GM12874 (cell line): ENCODE results near the gene PROX1.

Source experiments
- TF ChIP-seq, protein P1 (sequence below): IDR thresholded peaks from 2 replicates; pipeline ENCODE4 v1.5.1; 2011; ENCODE audit warnings: low read depth, mild to moderate bottlenecking, control low read depth, low read length, moderate library complexity; ENCODE audit not compliant: insufficient read depth

The PROX1 gene

DNA sequence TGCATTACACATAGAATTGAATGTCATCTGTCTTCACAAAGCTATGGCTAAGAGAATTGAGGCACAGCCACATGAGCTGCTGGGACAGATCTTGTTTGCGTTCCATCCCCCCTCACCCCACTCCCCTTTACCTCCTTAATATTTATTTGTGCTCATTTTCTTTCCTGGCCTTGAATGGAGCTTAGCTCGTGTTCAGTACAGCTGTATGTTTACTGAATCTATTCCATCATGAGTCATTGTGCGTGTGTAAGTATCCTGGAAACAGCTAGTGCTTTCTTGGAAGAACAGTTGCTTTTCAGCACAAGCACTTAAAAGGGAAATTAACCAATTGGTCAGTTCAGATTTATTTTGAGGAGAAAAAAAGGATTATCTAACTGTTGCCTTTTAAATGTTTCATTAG lies 14.7 kb downstream of the PROX1 start:
- TF ChIP-seq, protein P1, sequence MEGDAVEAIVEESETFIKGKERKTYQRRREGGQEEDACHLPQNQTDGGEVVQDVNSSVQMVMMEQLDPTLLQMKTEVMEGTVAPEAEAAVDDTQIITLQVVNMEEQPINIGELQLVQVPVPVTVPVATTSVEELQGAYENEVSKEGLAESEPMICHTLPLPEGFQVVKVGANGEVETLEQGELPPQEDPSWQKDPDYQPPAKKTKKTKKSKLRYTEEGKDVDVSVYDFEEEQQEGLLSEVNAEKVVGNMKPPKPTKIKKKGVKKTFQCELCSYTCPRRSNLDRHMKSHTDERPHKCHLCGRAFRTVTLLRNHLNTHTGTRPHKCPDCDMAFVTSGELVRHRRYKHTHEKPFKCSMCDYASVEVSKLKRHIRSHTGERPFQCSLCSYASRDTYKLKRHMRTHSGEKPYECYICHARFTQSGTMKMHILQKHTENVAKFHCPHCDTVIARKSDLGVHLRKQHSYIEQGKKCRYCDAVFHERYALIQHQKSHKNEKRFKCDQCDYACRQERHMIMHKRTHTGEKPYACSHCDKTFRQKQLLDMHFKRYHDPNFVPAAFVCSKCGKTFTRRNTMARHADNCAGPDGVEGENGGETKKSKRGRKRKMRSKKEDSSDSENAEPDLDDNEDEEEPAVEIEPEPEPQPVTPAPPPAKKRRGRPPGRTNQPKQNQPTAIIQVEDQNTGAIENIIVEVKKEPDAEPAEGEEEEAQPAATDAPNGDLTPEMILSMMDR, result no peak

DNA sequence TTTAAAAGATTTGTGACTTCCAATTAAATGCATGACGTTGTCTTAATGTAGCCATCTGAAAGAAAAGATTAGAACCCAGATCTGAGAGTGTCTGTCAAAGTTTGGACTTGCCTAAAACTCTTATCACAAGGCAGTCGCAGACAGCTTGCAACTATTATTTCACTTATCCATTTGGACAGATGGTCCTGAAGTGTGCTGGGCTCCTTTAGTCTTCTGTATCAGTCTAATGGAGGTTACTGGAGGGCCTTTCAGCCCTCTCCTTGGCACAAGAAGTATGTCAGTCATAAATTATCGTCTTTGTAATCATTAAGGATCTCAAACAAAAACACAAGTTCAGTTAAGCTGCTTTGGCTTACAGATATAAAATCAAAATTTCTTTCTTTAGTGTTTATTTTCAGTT lies 15.5 kb downstream of the PROX1 start:
- TF ChIP-seq, protein P1, result no peak

GRCh38 chr1:214004014-214004413 lies 16.2 kb downstream of the PROX1 start:
- TF ChIP-seq, protein P1, result no peak

- TF ChIP-seq, protein P1, result no peak
Measured at GRCh38 chr1:214004795-214005194, 17.0 kb downstream of the PROX1 start.

GRCh38 chr1:214005708-214006107 lies 17.9 kb downstream of the PROX1 start:
- TF ChIP-seq, protein P1, result no peak

DNA sequence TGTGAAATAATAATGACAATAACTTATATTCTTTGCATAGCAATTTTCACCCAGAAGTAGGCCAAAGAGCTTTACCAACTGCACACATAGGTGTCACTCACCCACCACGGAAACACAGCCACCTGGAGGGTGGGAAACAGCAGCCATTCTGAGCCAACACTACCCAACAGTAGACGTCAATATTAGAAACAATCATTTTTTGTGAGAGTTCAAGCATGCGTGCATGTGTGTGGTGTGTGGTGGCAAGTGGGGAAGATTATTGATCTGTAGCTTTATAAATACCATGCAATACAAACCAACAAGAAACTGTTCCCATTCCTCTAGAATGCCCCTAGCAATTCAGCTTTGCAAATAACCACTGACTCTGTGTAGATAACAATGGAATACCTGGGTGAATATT lies 19.1 kb downstream of the PROX1 start:
- TF ChIP-seq, protein P1, result no peak

GRCh38 chr1:214008347-214008746 lies 20.6 kb downstream of the PROX1 start:
- TF ChIP-seq, protein P1, result no peak

- TF ChIP-seq, protein P1, result no peak
Measured at GRCh38 chr1:214008791-214009422, 21.1 kb downstream of the PROX1 start.
